ENCODE data around the gene CALM1. TPM values are rescaled to one million over a fixed set of nuclear protein-coding genes. Genes with fewer than 3 reads are reported as not detected.
A peak's percentile ranks its signal among the peaks of the same experiment; 100 is the strongest.

Gene CALM1
- total RNA-seq, 6 experiments from 2014 or later: 143 to 207 (median 161) TPM

GRCh38 chr14:90426663-90427062 lies 29.8 kb downstream of the CALM1 start:
- no peaks in the 10 kb centered on the region for H3K27me3 ChIP-seq
- no peaks in the 10 kb centered on the region for H3K36me3 ChIP-seq
- no peaks in the 10 kb centered on the region for H3K9me3 ChIP-seq
- H3K27ac ChIP-seq: no peak overlapping the region
- no peak overlapping the region for H3K4me3 ChIP-seq
- H3K4me1 ChIP-seq: no peaks in the 10 kb centered on the region
- DNase-seq (peak in 2 of 3 donors; percentile 52 to 67), ATAC-seq (peak; percentile 69 to 80 (median 76))
- WGBS (ENCODE audit: insufficient coverage, low coverage, low lambda C conversion rate, missing lambda C conversion rate): 16% methylated on average over 9 of the region's 10 CpGs
- TF ChIP-seq CTCF (IDR thresholded peaks at IDR 0.05) (no peak), POLR2A (IDR thresholded peaks at IDR 0.05) (no peak)
- intact Hi-C loops (cut with DNase I): no loop called here

GRCh38 chr14:90427848-90428426 lies 31.1 kb downstream of the CALM1 start:
- WGBS (ENCODE audit: insufficient coverage, low coverage, low lambda C conversion rate, missing lambda C conversion rate): 46% methylated on average over 4 of the region's 12 CpGs
- Histone ChIP-seq H3K36me3 (no peaks in the 10 kb centered on the region), H3K4me3 (no peak overlapping the region), H3K27ac (peak overlapping the region in 2 of 3 donors; percentile 9 to 47), H3K4me1 (no peaks in the 10 kb centered on the region), H3K27me3 (no peaks in the 10 kb centered on the region), H3K9me3 (no peaks in the 10 kb centered on the region)
- DNase-seq (no peak), ATAC-seq (peak; percentile 27 to 47 (median 44))
- no peak for TF ChIP-seq CTCF (IDR thresholded peaks at IDR 0.05)
- no peak for TF ChIP-seq POLR2A (IDR thresholded peaks at IDR 0.05)
- intact Hi-C loops (cut with DNase I): no loop called here

GRCh38 chr14:90428676-90429075 lies 31.8 kb downstream of the CALM1 start:
- Histone ChIP-seq H3K27ac (no peak overlapping the region), H3K4me3 (no peak overlapping the region), H3K4me1 (no peaks in the 10 kb centered on the region), H3K36me3 (no peaks in the 10 kb centered on the region), H3K27me3 (no peaks in the 10 kb centered on the region), H3K9me3 (no peaks in the 10 kb centered on the region)
- TF ChIP-seq POLR2A (IDR thresholded peaks at IDR 0.05): no peak
- no peak for TF ChIP-seq CTCF (IDR thresholded peaks at IDR 0.05)
- ATAC-seq (no peak), DNase-seq (no peak)
- WGBS (ENCODE audit: insufficient coverage, low coverage, low lambda C conversion rate, missing lambda C conversion rate): 100% methylated on average over 2 of the region's 2 CpGs
- intact Hi-C loops (cut with DNase I): no loop called here

- H3K9me3 ChIP-seq: no peaks in the 10 kb centered on the region
- 66% methylated on average over 3 of the region's 3 CpGs for WGBS (ENCODE audit: insufficient coverage, low coverage, low lambda C conversion rate, missing lambda C conversion rate)
- H3K4me1 ChIP-seq: no peaks in the 10 kb centered on the region
- H3K4me3 ChIP-seq: no peak overlapping the region
- DNase-seq (no peak), ATAC-seq (no peak)
- H3K27me3 ChIP-seq: no peaks in the 10 kb centered on the region
- intact Hi-C loops (cut with DNase I): no loop called here
- H3K36me3 ChIP-seq: no peaks in the 10 kb centered on the region
- no peak for TF ChIP-seq CTCF (IDR thresholded peaks at IDR 0.05)
- no peak for TF ChIP-seq POLR2A (IDR thresholded peaks at IDR 0.05)
- H3K27ac ChIP-seq: no peak overlapping the region
Measured at GRCh38 chr14:90429236-90429635, 32.4 kb downstream of the CALM1 start.
